K562 (cell line): ENCODE measurements around the gene ITSN1.

Source experiments
- BHLHE40 ChIP-seq: IDR thresholded peaks from 2 replicates; pipeline ENCODE4 v1.6.1; 2011; ENCODE audit warnings: low read length, improper control_type of control experiment
- ESRRA ChIP-seq: fragments of 450-650 bp; IDR thresholded peaks from 2 replicates; pipeline ENCODE4 v1.6.1; 2014; ENCODE audit warnings: low read depth, mild to moderate bottlenecking, moderate library complexity, borderline replicate concordance
- ETS1 ChIP-seq: conservative IDR thresholded peaks from 2 replicates; pipeline ENCODE4 v1.6.1; 2011; ENCODE audit warnings: low read depth, mild to moderate bottlenecking, low read length; ENCODE audit not compliant: control insufficient read depth
- HES1 ChIP-seq: fragments of 450-650 bp; IDR thresholded peaks from 2 replicates; pipeline ENCODE4 v1.6.1; 2016; ENCODE audit warnings: low read depth, mild to moderate bottlenecking, moderate library complexity
- HEY1 ChIP-seq: fragments of 250-450 bp; sonication (Bioruptor Pico); IDR thresholded peaks from 2 replicates; pipeline ENCODE4 v1.5.0; 2020; ENCODE audit warnings: mild to moderate bottlenecking, moderate library complexity, borderline replicate concordance
- KDM5B ChIP-seq: fragments of 200-600 bp; sonication (generic); IDR thresholded peaks from 2 replicates; pipeline ENCODE4 v1.6.1; 2012; ENCODE audit warnings: low read depth, mild to moderate bottlenecking, moderate library complexity, low read length, control low read depth, inconsistent platforms; ENCODE audit not compliant: insufficient replicate concordance
- NFE2L1 ChIP-seq: fragments of 450-650 bp; IDR thresholded peaks from 2 replicates; pipeline ENCODE4 v1.6.1; 2016; ENCODE audit warnings: missing genetic modification characterization, low read depth, mild to moderate bottlenecking, missing compliant biosample characterization, moderate library complexity, borderline replicate concordance
- NR2C2 ChIP-seq, 2 experiments: fragments of 200-800 bp in 1 of 2; sonication (Bioruptor generic) in 1 of 2; sonication (generic) in 1 of 2; formaldehyde crosslinking in 1 of 2; IDR thresholded peaks; 2 replicates each; pipeline versions ENCODE4 v1.6.1 to v1.8.0; 2016 to 2022; ENCODE audit warnings: mild to moderate bottlenecking in 1 of 2, missing compliant biosample characterization in 1 of 2, missing genetic modification characterization in 1 of 2, missing genetic modification reagents in 1 of 2
- POLR2A ChIP-seq: fragments of 450-650 bp; conservative IDR thresholded peaks from 2 replicates; pipeline ENCODE4 v1.6.1; 2016
- SNAPC5 ChIP-seq: fragments of 250-450 bp; sonication (Bioruptor Pico); IDR thresholded peaks from 2 replicates; pipeline ENCODE4 v1.8.0; 2021; ENCODE audit warnings: moderate library complexity, mild to moderate bottlenecking, inconsistent platforms

- TF ChIP-seq NFE2L1 (tag) (no peak), KDM5B (no peak), HEY1 (no peak), POLR2A (no peak), NR2C2 (CRISPR knock-in tag; IDR thresholded peaks at IDR 0.05) (no peak), NR2C2 (tag; IDR thresholded peaks at IDR 0.05) (no peak), ESRRA (no peak), ETS1 (no peak), SNAPC5 (no peak), BHLHE40 (no peak), HES1 (no peak)
These were observed 3.4 kb downstream of the ITSN1 start for GRCh38 chr21:33645730-33646129.
